Stimulated activated naive B cell treated with anti-CD40 and anti-IgM and Interleukin-4, amounts not matched to agents 10 μg/mL and 1 μg/mL and 100 μg/mL, for 72 hours (primary cell): Measurements from ENCODE around the gene ADAM15.
A peak's percentile ranks its signal among the peaks of the same experiment; 100 is the strongest.

Experiments
- ATAC-seq, 2 donors: fragments of 150-1000 bp; cut with Tn5 transposase; replicated peaks; 2 replicates each; pipeline ENCODE4 v1.10.0; 2021; ENCODE audit warnings: moderate library complexity in 1 of 2
- DNase-seq: peaks from one replicate; pipeline ENCODE4 v3.0.0; 2021
- H3K27ac Mint-ChIP-seq: one replicate; pipeline ENCODE4 v1.8.0; 2022; ENCODE audit warnings: mild to moderate bottlenecking, mixed read lengths
- H3K27me3 Mint-ChIP-seq, 2 donors: one replicate each; pipeline ENCODE4 v1.8.0; 2022; ENCODE audit warnings: mixed read lengths in 2 of 2
- H3K36me3 Mint-ChIP-seq, 2 donors: one replicate each; pipeline ENCODE4 v1.8.0; 2022; ENCODE audit warnings: mixed read lengths in 2 of 2, mild to moderate bottlenecking in 1 of 2
- H3K4me1 Mint-ChIP-seq, 2 donors: one replicate each; pipeline ENCODE4 v1.8.0; 2022; ENCODE audit warnings: mixed read lengths in 2 of 2, mild to moderate bottlenecking in 1 of 2
- H3K4me3 Mint-ChIP-seq, 2 donors: one replicate each; pipeline ENCODE4 v1.8.0; 2022; ENCODE audit warnings: mild to moderate bottlenecking in 2 of 2, mixed read lengths in 2 of 2, moderate library complexity in 1 of 2
- H3K9me3 Mint-ChIP-seq, 2 donors: one replicate each; pipeline ENCODE4 v1.8.0; 2022; ENCODE audit warnings: mixed read lengths in 2 of 2, mild to moderate bottlenecking in 1 of 2

The ADAM15 gene

GRCh38 chr1:155062151-155062686 lies 11.1 kb downstream of the ADAM15 start:
- DNase-seq (no peak), ATAC-seq (no peak)
- H3K27ac Mint-ChIP-seq, result peak overlapping the region; percentile 75
- H3K9me3 Mint-ChIP-seq, result no peaks in the 10 kb centered on the region
- peaks cover 31 to 48% of the 10 kb centered on the region in 2 donors for H3K4me1 Mint-ChIP-seq
- peaks cover 0 to 4% of the 10 kb centered on the region in 2 donors for H3K27me3 Mint-ChIP-seq
- peaks cover 25 to 37% of the 10 kb centered on the region in 2 donors for H3K36me3 Mint-ChIP-seq
- H3K4me3 Mint-ChIP-seq, result peak overlapping the region; percentile 50 to 85

- DNase-seq, result peak; percentile 68
These were observed 11.7 kb downstream of the ADAM15 start for GRCh38 chr1:155062702-155063411.

GRCh38 chr1:155063550-155064110 lies 12.5 kb downstream of the ADAM15 start, which contains the start of gene EFNA4:
Gene EFNA4, plus strand, starts transcription at chr1:155063740. Its CDS starts 84 bp downstream, at chr1:155063824.
- peak within 1 kb of the TSS; percentile 85 to 88 for H3K4me3 Mint-ChIP-seq
- peaks cover 18 to 30% of the 10 kb centered on the region in 2 donors for H3K36me3 Mint-ChIP-seq
- peaks cover 0 to 4% of the 10 kb centered on the region in 2 donors for H3K27me3 Mint-ChIP-seq
- no peaks in the 10 kb centered on the region for H3K9me3 Mint-ChIP-seq
- peak within 1 kb of the TSS; percentile 70 for H3K27ac Mint-ChIP-seq
- ATAC-seq (peak; percentile 88), DNase-seq (peak; percentile 75)
- peaks cover 31 to 52% of the 10 kb centered on the region in 2 donors for H3K4me1 Mint-ChIP-seq

More at GRCh38 chr1:155062702-155063411, 11.7 kb downstream of the ADAM15 start:
- Mint-ChIP-seq H3K9me3 (no peaks in the 10 kb centered on the region), H3K4me1 (peaks cover 31 to 52% of the 10 kb centered on the region in 2 donors), H3K27me3 (peaks cover 0 to 4% of the 10 kb centered on the region in 2 donors), H3K27ac (no peak overlapping the region), H3K4me3 (peak overlapping the region; percentile 85 to 88), H3K36me3 (peaks cover 24 to 34% of the 10 kb centered on the region in 2 donors)
- ATAC-seq, result peak; percentile 47 to 54

- ATAC-seq (peak; percentile 6 to 18), DNase-seq (no peak)
- H3K4me3 Mint-ChIP-seq, result peak overlapping the region; percentile 82 to 85
- H3K9me3 Mint-ChIP-seq, result no peaks in the 10 kb centered on the region
- peaks cover 34 to 52% of the 10 kb centered on the region in 2 donors for H3K4me1 Mint-ChIP-seq
- H3K27me3 Mint-ChIP-seq, result peaks cover 0 to 4% of the 10 kb centered on the region in 2 donors
- peaks cover 20 to 34% of the 10 kb centered on the region in 2 donors for H3K36me3 Mint-ChIP-seq
- peak overlapping the region; percentile 65 for H3K27ac Mint-ChIP-seq
These were observed 13.2 kb downstream of the ADAM15 start for GRCh38 chr1:155064111-155064831.

- DNase-seq (no peak), ATAC-seq (no peak)
- Mint-ChIP-seq H3K36me3 (peaks cover 22 to 34% of the 10 kb centered on the region in 2 donors), H3K9me3 (no peaks in the 10 kb centered on the region), H3K27me3 (peaks cover 0 to 4% of the 10 kb centered on the region in 2 donors), H3K4me3 (peak overlapping the region; percentile 82 to 85), H3K27ac (no peak overlapping the region), H3K4me1 (peaks cover 37 to 53% of the 10 kb centered on the region in 2 donors)
These were observed 13.8 kb downstream of the ADAM15 start for GRCh38 chr1:155064832-155065429.

- Mint-ChIP-seq H3K4me1 (peaks cover 41 to 64% of the 10 kb centered on the region in 2 donors), H3K4me3 (no peak overlapping the region), H3K9me3 (no peaks in the 10 kb centered on the region), H3K36me3 (peaks cover 17 to 28% of the 10 kb centered on the region in 2 donors), H3K27me3 (no peaks in the 10 kb centered on the region), H3K27ac (peak overlapping the region; percentile 25)
- ATAC-seq (no peak), DNase-seq (no peak)
These were observed 15.7 kb downstream of the ADAM15 start for GRCh38 chr1:155066777-155067176.

GRCh38 chr1:155068599-155068998 lies 17.5 kb downstream of the ADAM15 start:
- no peaks in the 10 kb centered on the region for H3K9me3 Mint-ChIP-seq
- no peaks in the 10 kb centered on the region for H3K27me3 Mint-ChIP-seq
- H3K4me1 Mint-ChIP-seq, result peaks cover 44 to 58% of the 10 kb centered on the region in 2 donors
- H3K27ac Mint-ChIP-seq, result no peak overlapping the region
- peaks cover 17 to 28% of the 10 kb centered on the region in 2 donors for H3K36me3 Mint-ChIP-seq
- DNase-seq, result no peak
- no peak overlapping the region for H3K4me3 Mint-ChIP-seq
- no peak for ATAC-seq

GRCh38 chr1:155069551-155070157 lies 18.5 kb downstream of the ADAM15 start:
- no peaks in the 10 kb centered on the region for H3K27me3 Mint-ChIP-seq
- DNase-seq (no peak), ATAC-seq (no peak)
- H3K4me1 Mint-ChIP-seq, result peaks cover 43 to 57% of the 10 kb centered on the region in 2 donors
- no peak overlapping the region for H3K27ac Mint-ChIP-seq
- peaks cover 17 to 28% of the 10 kb centered on the region in 2 donors for H3K36me3 Mint-ChIP-seq
- no peaks in the 10 kb centered on the region for H3K9me3 Mint-ChIP-seq
- no peak overlapping the region for H3K4me3 Mint-ChIP-seq

- DNase-seq, result no peak
- no peaks in the 10 kb centered on the region for H3K27me3 Mint-ChIP-seq
- peak overlapping the region; percentile 29 to 77 for H3K4me3 Mint-ChIP-seq
These were observed 19.1 kb downstream of the ADAM15 start for GRCh38 chr1:155070158-155070621.

GRCh38 chr1:155070721-155071569 lies 19.8 kb downstream of the ADAM15 start:
- H3K27me3 Mint-ChIP-seq, result no peaks in the 10 kb centered on the region
- peak; percentile 92 to 96 for ATAC-seq
- peaks cover 42 to 53% of the 10 kb centered on the region in 2 donors for H3K4me1 Mint-ChIP-seq
- peak; percentile 71 for DNase-seq
- peak overlapping the region; percentile 29 to 77 for H3K4me3 Mint-ChIP-seq
- no peaks in the 10 kb centered on the region for H3K9me3 Mint-ChIP-seq
- no peak overlapping the region for H3K27ac Mint-ChIP-seq
- peaks cover 17 to 27% of the 10 kb centered on the region in 2 donors for H3K36me3 Mint-ChIP-seq

More at GRCh38 chr1:155070158-155070621, 19.1 kb downstream of the ADAM15 start:
- Mint-ChIP-seq H3K36me3 (peaks cover 17 to 28% of the 10 kb centered on the region in 2 donors), H3K27ac (peak overlapping the region; percentile 14), H3K4me1 (peaks cover 42 to 54% of the 10 kb centered on the region in 2 donors), H3K9me3 (no peaks in the 10 kb centered on the region)
- no peak for ATAC-seq

- peak overlapping the region; percentile 1 for H3K27ac Mint-ChIP-seq
- peak overlapping the region; percentile 29 to 77 for H3K4me3 Mint-ChIP-seq
- no peaks in the 10 kb centered on the region for H3K27me3 Mint-ChIP-seq
- peaks cover 36 to 46% of the 10 kb centered on the region in 2 donors for H3K4me1 Mint-ChIP-seq
- no peaks in the 10 kb centered on the region for H3K9me3 Mint-ChIP-seq
- ATAC-seq (no peak), DNase-seq (no peak)
- H3K36me3 Mint-ChIP-seq, result peaks cover 13 to 21% of the 10 kb centered on the region in 2 donors
These were observed 20.6 kb downstream of the ADAM15 start for GRCh38 chr1:155071701-155072100.

- no peak overlapping the region for H3K4me3 Mint-ChIP-seq
- DNase-seq (no peak), ATAC-seq (no peak)
- H3K27ac Mint-ChIP-seq, result no peak overlapping the region
- H3K36me3 Mint-ChIP-seq, result peaks cover 7 to 12% of the 10 kb centered on the region in 2 donors
- H3K9me3 Mint-ChIP-seq, result no peaks in the 10 kb centered on the region
- peaks cover 34 to 39% of the 10 kb centered on the region in 2 donors for H3K4me1 Mint-ChIP-seq
- H3K27me3 Mint-ChIP-seq, result no peaks in the 10 kb centered on the region
These were observed 21.6 kb downstream of the ADAM15 start for GRCh38 chr1:155072531-155073289.
